ENCODE data around the gene ATP5F1E.

The ATP5F1E gene

GRCh38 chr20:58991715-58992114, 40.4 kb downstream of the ATP5F1E start:
- Histone ChIP-seq H4K91ac (ENCODE audit: low read depth, low read length) (no peak overlapping the region), H2BK5ac (ENCODE audit: low read depth, low read length, poor library complexity) (no peak overlapping the region), H4K12ac (ENCODE audit: low read depth, low read length) (no peak overlapping the region), H2BK12ac (ENCODE audit: low read length) (no peak overlapping the region), H2AK5ac (ENCODE audit: low read length) (no peak overlapping the region), H3K36me3 (ENCODE audit: control insufficient read depth in 1 of 2, insufficient read depth in 2 of 2, low read length in 2 of 2) (peaks cover 63 to 77% of the 10 kb centered on the region in 2 experiments), H3K79me2 (ENCODE audit: control insufficient read depth, insufficient read depth, low read length, poor library complexity) (no peaks in the 10 kb centered on the region), H3K14ac (ENCODE audit: low read length) (no peak overlapping the region), H3K4me3 (ENCODE audit: low read depth, low read length) (no peak overlapping the region), H3K23ac (ENCODE audit: low read length) (no peak overlapping the region), H3K18ac (ENCODE audit: low read length) (no peak overlapping the region), H3K4me2 (ENCODE audit: low read length) (no peak overlapping the region), H3K27me3 (ENCODE audit: insufficient read depth, low read length) (no peaks in the 10 kb centered on the region), H3K79me1 (ENCODE audit: low read length) (no peaks in the 10 kb centered on the region), H2BK120ac (ENCODE audit: insufficient read depth, low read length, poor library complexity) (no peak overlapping the region), H3K4me1 (ENCODE audit: control insufficient read depth in 1 of 2, insufficient read depth in 2 of 2, low read length in 2 of 2) (no peaks in the 10 kb centered on the region), H2AFZ (ENCODE audit: insufficient read depth, low read length, poor library complexity) (no peak overlapping the region), H3K9ac (ENCODE audit: low read length) (no peak overlapping the region), H4K8ac (ENCODE audit: low read depth, low read length) (no peak overlapping the region), H3K4ac (ENCODE audit: low read depth, low read length) (no peak overlapping the region), H3K27ac (ENCODE audit: low read depth, low read length) (no peak overlapping the region), H3K9me3 (ENCODE audit: insufficient read depth, low read depth, low read length) (peaks cover 2% of the 10 kb centered on the region)
- DNase-seq, result no peak
- no CpG with 5 or more reads among the region's 9 CpGs for WGBS (ENCODE audit: extremely low coverage, insufficient coverage, insufficient read length)

GRCh38 chr20:58990651-58991445, 41.3 kb downstream of the ATP5F1E start:
- WGBS (ENCODE audit: extremely low coverage, insufficient coverage, insufficient read length), result no CpG with 5 or more reads among the region's 14 CpGs
- Histone ChIP-seq H2AFZ (ENCODE audit: insufficient read depth, low read length, poor library complexity) (no peak overlapping the region), H3K18ac (ENCODE audit: low read length) (no peak overlapping the region), H3K79me2 (ENCODE audit: control insufficient read depth, insufficient read depth, low read length, poor library complexity) (no peaks in the 10 kb centered on the region), H3K9me3 (ENCODE audit: insufficient read depth, low read depth, low read length) (peaks cover 2% of the 10 kb centered on the region), H3K36me3 (ENCODE audit: control insufficient read depth in 1 of 2, insufficient read depth in 2 of 2, low read length in 2 of 2) (peaks cover 58 to 69% of the 10 kb centered on the region in 2 experiments), H4K12ac (ENCODE audit: low read depth, low read length) (no peak overlapping the region), H4K91ac (ENCODE audit: low read depth, low read length) (no peak overlapping the region), H3K4me2 (ENCODE audit: low read length) (no peak overlapping the region), H3K27ac (ENCODE audit: low read depth, low read length) (no peak overlapping the region), H3K4me1 (ENCODE audit: control insufficient read depth in 1 of 2, insufficient read depth in 2 of 2, low read length in 2 of 2) (peaks cover 0 to 3% of the 10 kb centered on the region in 2 experiments), H2BK5ac (ENCODE audit: low read depth, low read length, poor library complexity) (no peak overlapping the region), H3K14ac (ENCODE audit: low read length) (no peak overlapping the region), H2BK120ac (ENCODE audit: insufficient read depth, low read length, poor library complexity) (no peak overlapping the region), H2BK12ac (ENCODE audit: low read length) (no peak overlapping the region), H4K8ac (ENCODE audit: low read depth, low read length) (no peak overlapping the region), H3K79me1 (ENCODE audit: low read length) (no peaks in the 10 kb centered on the region), H3K4ac (ENCODE audit: low read depth, low read length) (no peak overlapping the region), H3K4me3 (ENCODE audit: low read depth, low read length) (no peak overlapping the region), H2AK5ac (ENCODE audit: low read length) (no peak overlapping the region), H3K9ac (ENCODE audit: low read length) (no peak overlapping the region), H3K23ac (ENCODE audit: low read length) (no peak overlapping the region), H3K27me3 (ENCODE audit: insufficient read depth, low read length) (no peaks in the 10 kb centered on the region)
- no peak for DNase-seq

DNA sequence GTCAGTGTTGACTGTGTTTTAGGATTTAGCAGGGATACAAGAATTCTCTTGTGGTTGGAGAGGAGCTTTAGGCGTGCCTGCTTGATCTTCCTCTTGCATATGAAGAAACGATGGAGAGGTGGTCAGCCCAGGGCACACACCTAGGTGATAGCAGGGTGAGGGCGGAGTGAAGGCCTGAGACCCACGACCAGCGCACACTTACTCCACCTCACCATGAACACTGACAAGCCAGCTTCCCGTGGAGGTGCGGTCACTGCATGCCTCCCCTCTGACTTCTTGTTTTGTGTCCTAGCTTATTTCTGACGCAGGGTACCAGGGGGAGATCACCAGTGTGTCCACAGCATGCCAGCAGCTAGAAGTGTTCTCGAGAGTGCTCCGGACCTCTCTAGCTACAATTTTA, 42.9 kb downstream of the ATP5F1E start:
- no peak overlapping the region for H4K91ac ChIP-seq (ENCODE audit: low read depth, low read length)
- no peak overlapping the region for H4K12ac ChIP-seq (ENCODE audit: low read depth, low read length)
- no peaks in the 10 kb centered on the region for H3K79me1 ChIP-seq (ENCODE audit: low read length)
- peaks cover 47 to 55% of the 10 kb centered on the region in 2 experiments for H3K36me3 ChIP-seq (ENCODE audit: control insufficient read depth in 1 of 2, insufficient read depth in 2 of 2, low read length in 2 of 2)
- H3K4me3 ChIP-seq (ENCODE audit: low read depth, low read length), result peak overlapping the region; percentile 58
- H2BK12ac ChIP-seq (ENCODE audit: low read length), result no peak overlapping the region
- no peaks in the 10 kb centered on the region for H3K9me3 ChIP-seq (ENCODE audit: insufficient read depth, low read depth, low read length)
- H2BK120ac ChIP-seq (ENCODE audit: insufficient read depth, low read length, poor library complexity), result no peak overlapping the region
- H3K27me3 ChIP-seq (ENCODE audit: insufficient read depth, low read length), result no peaks in the 10 kb centered on the region
- no peak for DNase-seq
- WGBS (ENCODE audit: extremely low coverage, insufficient coverage, insufficient read length), result no CpG with 5 or more reads among the region's 10 CpGs
- no peak overlapping the region for H3K4ac ChIP-seq (ENCODE audit: low read depth, low read length)
- H3K9ac ChIP-seq (ENCODE audit: low read length), result no peak overlapping the region
- no peak overlapping the region for H3K18ac ChIP-seq (ENCODE audit: low read length)
- peaks cover 3 to 4% of the 10 kb centered on the region in 2 experiments for H3K4me1 ChIP-seq (ENCODE audit: control insufficient read depth in 1 of 2, insufficient read depth in 2 of 2, low read length in 2 of 2)
- no peak overlapping the region for H3K23ac ChIP-seq (ENCODE audit: low read length)
- H3K79me2 ChIP-seq (ENCODE audit: control insufficient read depth, insufficient read depth, low read length, poor library complexity), result no peaks in the 10 kb centered on the region
- H3K14ac ChIP-seq (ENCODE audit: low read length), result no peak overlapping the region
- no peak overlapping the region for H3K27ac ChIP-seq (ENCODE audit: low read depth, low read length)
- no peak overlapping the region for H2BK5ac ChIP-seq (ENCODE audit: low read depth, low read length, poor library complexity)
- H2AFZ ChIP-seq (ENCODE audit: insufficient read depth, low read length, poor library complexity), result no peak overlapping the region
- H3K4me2 ChIP-seq (ENCODE audit: low read length), result no peak overlapping the region
- no peak overlapping the region for H4K8ac ChIP-seq (ENCODE audit: low read depth, low read length)
- no peak overlapping the region for H2AK5ac ChIP-seq (ENCODE audit: low read length)

DNA sequence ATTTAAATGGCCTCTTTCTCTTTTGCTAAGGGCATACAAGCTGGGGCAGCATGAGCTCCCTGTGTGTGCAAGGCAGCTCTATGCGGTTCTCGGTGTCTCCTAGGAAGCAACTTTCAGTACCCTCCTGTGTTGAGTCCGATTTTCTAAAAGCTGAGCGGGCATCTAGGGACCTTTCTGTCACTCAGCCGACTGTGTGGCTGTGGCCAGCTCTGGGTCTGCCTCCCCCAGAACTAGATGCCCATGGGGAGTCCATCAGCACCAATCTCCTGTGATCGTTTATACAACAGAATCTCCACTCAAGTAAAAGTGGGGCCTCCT, 43.6 kb downstream of the ATP5F1E start:
- no peak overlapping the region for H2BK5ac ChIP-seq (ENCODE audit: low read depth, low read length, poor library complexity)
- no peak overlapping the region for H3K27ac ChIP-seq (ENCODE audit: low read depth, low read length)
- H3K79me1 ChIP-seq (ENCODE audit: low read length), result no peaks in the 10 kb centered on the region
- no CpG with 5 or more reads among the region's 6 CpGs for WGBS (ENCODE audit: extremely low coverage, insufficient coverage, insufficient read length)
- no peak overlapping the region for H3K18ac ChIP-seq (ENCODE audit: low read length)
- no peak overlapping the region for H2AK5ac ChIP-seq (ENCODE audit: low read length)
- no peak overlapping the region for H3K4ac ChIP-seq (ENCODE audit: low read depth, low read length)
- no peak overlapping the region for H4K12ac ChIP-seq (ENCODE audit: low read depth, low read length)
- no peaks in the 10 kb centered on the region for H3K27me3 ChIP-seq (ENCODE audit: insufficient read depth, low read length)
- H4K91ac ChIP-seq (ENCODE audit: low read depth, low read length), result no peak overlapping the region
- H3K4me1 ChIP-seq (ENCODE audit: control insufficient read depth in 1 of 2, insufficient read depth in 2 of 2, low read length in 2 of 2), result peaks cover 6 to 11% of the 10 kb centered on the region in 2 experiments
- no peak for DNase-seq
- H3K4me2 ChIP-seq (ENCODE audit: low read length), result no peak overlapping the region
- no peaks in the 10 kb centered on the region for H3K9me3 ChIP-seq (ENCODE audit: insufficient read depth, low read depth, low read length)
- no peak overlapping the region for H3K4me3 ChIP-seq (ENCODE audit: low read depth, low read length)
- H2BK12ac ChIP-seq (ENCODE audit: low read length), result no peak overlapping the region
- no peak overlapping the region for H4K8ac ChIP-seq (ENCODE audit: low read depth, low read length)
- H2AFZ ChIP-seq (ENCODE audit: insufficient read depth, low read length, poor library complexity), result no peak overlapping the region
- no peak overlapping the region for H3K23ac ChIP-seq (ENCODE audit: low read length)
- no peaks in the 10 kb centered on the region for H3K79me2 ChIP-seq (ENCODE audit: control insufficient read depth, insufficient read depth, low read length, poor library complexity)
- no peak overlapping the region for H3K14ac ChIP-seq (ENCODE audit: low read length)
- H2BK120ac ChIP-seq (ENCODE audit: insufficient read depth, low read length, poor library complexity), result no peak overlapping the region
- peaks cover 41 to 49% of the 10 kb centered on the region in 2 experiments for H3K36me3 ChIP-seq (ENCODE audit: control insufficient read depth in 1 of 2, insufficient read depth in 2 of 2, low read length in 2 of 2)
- H3K9ac ChIP-seq (ENCODE audit: low read length), result no peak overlapping the region
